ENCODE measurements around the gene SEMA6A. TPM values are rescaled to one million over a fixed set of nuclear protein-coding genes. Genes with fewer than 3 reads are reported as not detected.

SEMA6A gene
- total and polyA plus RNA-seq, 2 experiments from 2014 or later, result 233 to 400 TPM

DNA sequence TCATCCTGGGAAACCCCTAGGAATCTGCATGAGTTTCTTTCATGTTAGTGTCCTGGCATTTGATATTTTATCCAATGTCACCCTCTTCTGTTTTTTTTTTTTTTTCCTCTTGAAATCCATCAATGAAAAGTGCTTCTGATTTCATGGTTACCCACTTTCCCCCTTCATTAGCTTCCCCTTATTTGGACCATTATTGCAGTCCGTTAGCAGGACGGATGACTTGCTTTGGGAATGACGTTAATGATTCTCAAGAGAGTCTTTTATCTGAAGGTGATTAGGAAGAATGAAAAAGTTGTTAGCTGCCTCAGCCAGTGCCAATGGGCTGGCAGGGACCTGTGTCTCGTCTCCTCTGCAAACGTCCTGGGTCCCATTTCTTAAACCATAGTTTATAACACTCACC, 134.7 kb downstream of the SEMA6A start (continued):
- TF ChIP-seq, protein P1, sequence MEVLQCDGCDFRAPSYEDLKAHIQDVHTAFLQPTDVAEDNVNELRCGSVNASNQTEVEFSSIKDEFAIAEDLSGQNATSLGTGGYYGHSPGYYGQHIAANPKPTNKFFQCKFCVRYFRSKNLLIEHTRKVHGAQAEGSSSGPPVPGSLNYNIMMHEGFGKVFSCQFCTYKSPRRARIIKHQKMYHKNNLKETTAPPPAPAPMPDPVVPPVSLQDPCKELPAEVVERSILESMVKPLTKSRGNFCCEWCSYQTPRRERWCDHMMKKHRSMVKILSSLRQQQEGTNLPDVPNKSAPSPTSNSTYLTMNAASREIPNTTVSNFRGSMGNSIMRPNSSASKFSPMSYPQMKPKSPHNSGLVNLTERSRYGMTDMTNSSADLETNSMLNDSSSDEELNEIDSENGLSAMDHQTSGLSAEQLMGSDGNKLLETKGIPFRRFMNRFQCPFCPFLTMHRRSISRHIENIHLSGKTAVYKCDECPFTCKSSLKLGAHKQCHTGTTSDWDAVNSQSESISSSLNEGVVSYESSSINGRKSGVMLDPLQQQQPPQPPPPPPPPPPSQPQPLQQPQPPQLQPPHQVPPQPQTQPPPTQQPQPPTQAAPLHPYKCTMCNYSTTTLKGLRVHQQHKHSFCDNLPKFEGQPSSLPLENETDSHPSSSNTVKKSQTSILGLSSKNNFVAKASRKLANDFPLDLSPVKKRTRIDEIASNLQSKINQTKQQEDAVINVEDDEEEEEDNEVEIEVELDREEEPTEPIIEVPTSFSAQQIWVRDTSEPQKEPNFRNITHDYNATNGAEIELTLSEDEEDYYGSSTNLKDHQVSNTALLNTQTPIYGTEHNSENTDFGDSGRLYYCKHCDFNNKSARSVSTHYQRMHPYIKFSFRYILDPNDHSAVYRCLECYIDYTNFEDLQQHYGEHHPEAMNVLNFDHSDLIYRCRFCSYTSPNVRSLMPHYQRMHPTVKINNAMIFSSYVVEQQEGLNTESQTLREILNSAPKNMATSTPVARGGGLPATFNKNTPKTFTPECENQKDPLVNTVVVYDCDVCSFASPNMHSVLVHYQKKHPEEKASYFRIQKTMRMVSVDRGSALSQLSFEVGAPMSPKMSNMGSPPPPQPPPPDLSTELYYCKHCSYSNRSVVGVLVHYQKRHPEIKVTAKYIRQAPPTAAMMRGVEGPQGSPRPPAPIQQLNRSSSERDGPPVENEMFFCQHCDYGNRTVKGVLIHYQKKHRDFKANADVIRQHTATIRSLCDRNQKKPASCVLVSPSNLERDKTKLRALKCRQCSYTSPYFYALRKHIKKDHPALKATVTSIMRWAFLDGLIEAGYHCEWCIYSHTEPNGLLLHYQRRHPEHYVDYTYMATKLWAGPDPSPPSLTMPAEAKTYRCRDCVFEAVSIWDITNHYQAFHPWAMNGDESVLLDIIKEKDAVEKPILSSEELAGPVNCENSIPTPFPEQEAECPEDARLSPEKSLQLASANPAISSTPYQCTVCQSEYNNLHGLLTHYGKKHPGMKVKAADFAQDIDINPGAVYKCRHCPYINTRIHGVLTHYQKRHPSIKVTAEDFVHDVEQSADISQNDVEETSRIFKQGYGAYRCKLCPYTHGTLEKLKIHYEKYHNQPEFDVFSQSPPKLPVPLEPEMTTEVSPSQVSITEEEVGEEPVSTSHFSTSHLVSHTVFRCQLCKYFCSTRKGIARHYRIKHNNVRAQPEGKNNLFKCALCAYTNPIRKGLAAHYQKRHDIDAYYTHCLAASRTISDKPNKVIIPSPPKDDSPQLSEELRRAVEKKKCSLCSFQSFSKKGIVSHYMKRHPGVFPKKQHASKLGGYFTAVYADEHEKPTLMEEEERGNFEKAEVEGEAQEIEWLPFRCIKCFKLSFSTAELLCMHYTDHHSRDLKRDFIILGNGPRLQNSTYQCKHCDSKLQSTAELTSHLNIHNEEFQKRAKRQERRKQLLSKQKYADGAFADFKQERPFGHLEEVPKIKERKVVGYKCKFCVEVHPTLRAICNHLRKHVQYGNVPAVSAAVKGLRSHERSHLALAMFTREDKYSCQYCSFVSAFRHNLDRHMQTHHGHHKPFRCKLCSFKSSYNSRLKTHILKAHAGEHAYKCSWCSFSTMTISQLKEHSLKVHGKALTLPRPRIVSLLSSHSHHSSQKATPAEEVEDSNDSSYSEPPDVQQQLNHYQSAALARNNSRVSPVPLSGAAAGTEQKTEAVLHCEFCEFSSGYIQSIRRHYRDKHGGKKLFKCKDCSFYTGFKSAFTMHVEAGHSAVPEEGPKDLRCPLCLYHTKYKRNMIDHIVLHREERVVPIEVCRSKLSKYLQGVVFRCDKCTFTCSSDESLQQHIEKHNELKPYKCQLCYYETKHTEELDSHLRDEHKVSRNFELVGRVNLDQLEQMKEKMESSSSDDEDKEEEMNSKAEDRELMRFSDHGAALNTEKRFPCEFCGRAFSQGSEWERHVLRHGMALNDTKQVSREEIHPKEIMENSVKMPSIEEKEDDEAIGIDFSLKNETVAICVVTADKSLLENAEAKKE (CRISPR knock-in tag; IDR thresholded peaks at IDR 0.05), result no peak
- TF ChIP-seq ZNF331 (CRISPR knock-in tag; IDR thresholded peaks at IDR 0.05; ENCODE audit: low read depth), result no peak

DNA sequence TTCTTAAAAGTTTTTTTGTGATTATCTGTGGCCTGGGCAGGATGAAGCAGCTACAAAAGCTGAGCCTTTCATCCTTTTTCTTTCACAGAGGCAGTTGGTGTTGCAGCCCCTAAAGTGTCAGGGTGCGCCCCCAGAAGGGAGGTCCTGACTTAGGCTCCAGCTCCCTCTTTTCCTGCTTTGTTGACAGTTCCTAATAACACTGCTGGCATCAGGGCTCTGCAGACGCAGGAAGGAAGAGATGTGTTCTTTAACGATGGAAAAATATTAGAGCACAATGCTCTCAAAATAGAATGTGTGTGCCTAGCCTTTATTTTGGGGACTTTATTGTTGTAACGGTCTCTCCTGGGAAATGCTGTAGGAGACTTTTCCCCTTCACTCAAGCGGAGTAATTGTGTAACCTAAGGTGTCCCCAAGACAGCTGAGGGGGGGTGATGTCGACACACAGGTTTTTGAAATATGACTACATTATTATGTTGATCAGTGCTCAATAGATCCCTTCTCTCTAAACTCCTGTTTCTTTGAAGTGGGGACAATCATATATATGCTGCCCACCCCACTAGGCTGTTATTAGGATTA, 135.6 kb downstream of the SEMA6A start:
- H3K4me1 ChIP-seq (ENCODE audit: insufficient read depth), result peaks cover 58% of the 10 kb centered on the region
- Mint-ChIP-seq H3K9me3 (no peaks in the 10 kb centered on the region), H3K4me3 (no peak overlapping the region), H3K27me3 (ENCODE audit: insufficient read depth, low read depth, poor library complexity) (peaks cover 36% of the 10 kb centered on the region), H3K27ac (no peak overlapping the region), H3K36me3 (ENCODE audit: low read depth) (no peaks in the 10 kb centered on the region; the same call in 2 of the 3 replicates), H3K4me1 (peaks cover 49% of the 10 kb centered on the region)
- peaks cover 5% of the 10 kb centered on the region; the same call in 1 of the 2 replicates for H3K9me2 ChIP-seq (ENCODE audit: insufficient read depth)
- ATAC-seq (no peak), DNase-seq (ENCODE audit: low spot score) (no peak)
- H3K27me3 ChIP-seq (ENCODE audit: insufficient read depth), result peaks cover 17% of the 10 kb centered on the region; the same call in 1 of the 2 replicates
- H2AFZ ChIP-seq, result no peak overlapping the region
- no peaks in the 10 kb centered on the region for H3K79me2 ChIP-seq (replicated peaks; ENCODE audit: insufficient read depth)
- H3K4me2 ChIP-seq, result no peak overlapping the region; the same call in 1 of the 2 replicates
- H3K36me3 ChIP-seq (ENCODE audit: insufficient read depth), result no peaks in the 10 kb centered on the region
- peaks cover 6% of the 10 kb centered on the region for H3F3A ChIP-seq (replicated peaks; ENCODE audit: low read depth)
- H3K4me3 ChIP-seq, result no peak overlapping the region
- TF ChIP-seq, protein P2, sequence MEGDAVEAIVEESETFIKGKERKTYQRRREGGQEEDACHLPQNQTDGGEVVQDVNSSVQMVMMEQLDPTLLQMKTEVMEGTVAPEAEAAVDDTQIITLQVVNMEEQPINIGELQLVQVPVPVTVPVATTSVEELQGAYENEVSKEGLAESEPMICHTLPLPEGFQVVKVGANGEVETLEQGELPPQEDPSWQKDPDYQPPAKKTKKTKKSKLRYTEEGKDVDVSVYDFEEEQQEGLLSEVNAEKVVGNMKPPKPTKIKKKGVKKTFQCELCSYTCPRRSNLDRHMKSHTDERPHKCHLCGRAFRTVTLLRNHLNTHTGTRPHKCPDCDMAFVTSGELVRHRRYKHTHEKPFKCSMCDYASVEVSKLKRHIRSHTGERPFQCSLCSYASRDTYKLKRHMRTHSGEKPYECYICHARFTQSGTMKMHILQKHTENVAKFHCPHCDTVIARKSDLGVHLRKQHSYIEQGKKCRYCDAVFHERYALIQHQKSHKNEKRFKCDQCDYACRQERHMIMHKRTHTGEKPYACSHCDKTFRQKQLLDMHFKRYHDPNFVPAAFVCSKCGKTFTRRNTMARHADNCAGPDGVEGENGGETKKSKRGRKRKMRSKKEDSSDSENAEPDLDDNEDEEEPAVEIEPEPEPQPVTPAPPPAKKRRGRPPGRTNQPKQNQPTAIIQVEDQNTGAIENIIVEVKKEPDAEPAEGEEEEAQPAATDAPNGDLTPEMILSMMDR (conservative IDR thresholded peaks at IDR 0.05; ENCODE audit: low read depth in 2 of 2), result peak in 1 of 2 experiments; percentile 18; a peak in 2 of 4 replicates
- TF ChIP-seq ZNF331 (CRISPR knock-in tag; IDR thresholded peaks at IDR 0.05; ENCODE audit: low read depth), result no peak
- no peak overlapping the region for H3K27ac ChIP-seq (ENCODE audit: low read depth)
- H4K20me1 ChIP-seq (replicated peaks; ENCODE audit: insufficient read depth), result no peaks in the 10 kb centered on the region; the same call in 1 of the 2 replicates

Data from GM23338 (cell line).